ENCODE results near the gene YY1.

GRCh38 chr14:100256339-100256895, 17.5 kb downstream of the YY1 start:
- TF ChIP-seq RAD21 (IDR thresholded peaks at IDR 0.05; ENCODE audit: low read length) (no peak), CTCF (conservative IDR thresholded peaks at IDR 0.05; ENCODE audit: low read depth, low read length) (no peak), POLR2A (IDR thresholded peaks at IDR 0.05; ENCODE audit: low read depth, low read length) (no peak), FOS (IDR thresholded peaks at IDR 0.05; ENCODE audit: low read depth, low read length) (no peak), NFE2L2 (IDR thresholded peaks at IDR 0.05; ENCODE audit: low read depth, low read length) (no peak), SMC3 (IDR thresholded peaks at IDR 0.05; ENCODE audit: low read depth, low read length) (no peak)
